GM23338 (cell line): ENCODE results near the gene CD9. TPM values are rescaled to one million over a fixed set of nuclear protein-coding genes. Genes with fewer than 3 reads are reported as not detected.
A peak's percentile ranks its signal among the peaks of the same experiment; 100 is the strongest.

Source experiments
- ATAC-seq: fragments of 200-7000 bp; cut with Tn5 transposase; 3 replicates; pipeline ENCODE4 v1.9.1; 2020
- DNase-seq: peaks from one replicate; pipeline ENCODE4 v3.0.0-alpha.2; 2015; ENCODE audit warnings: low spot score
- H2AFZ ChIP-seq: fragments of 200-600 bp; sonication (generic); 2 replicates; pipeline ENCODE4 v1.8.0; 2016; ENCODE audit warnings: antibody characterized with exemption, mild to moderate bottlenecking, moderate library complexity
- H3F3A ChIP-seq: fragments of 200-600 bp; sonication (generic); replicated peaks from 2 replicates; pipeline ENCODE4 v1.8.0; 2017; ENCODE audit warnings: antibody characterized with exemption, mixed run types, low read depth
- H3K27ac ChIP-seq: fragments of 200-600 bp; sonication (generic); 2 replicates; pipeline ENCODE4 v1.6.1; 2016; ENCODE audit warnings: low read depth
- H3K27me3 ChIP-seq: fragments of 200-600 bp; sonication (generic); 2 replicates; pipeline ENCODE4 v1.8.0; 2016; ENCODE audit warnings: mild to moderate bottlenecking, mixed run types, moderate library complexity; ENCODE audit not compliant: insufficient read depth
- H3K36me3 ChIP-seq: fragments of 200-600 bp; sonication (generic); 2 replicates; pipeline ENCODE4 v1.8.0; 2016; ENCODE audit warnings: mild to moderate bottlenecking; ENCODE audit not compliant: insufficient read depth
- H3K4me1 ChIP-seq: fragments of 200-600 bp; sonication (generic); 2 replicates; pipeline ENCODE4 v1.8.0; 2016; ENCODE audit warnings: mild to moderate bottlenecking, moderate library complexity; ENCODE audit not compliant: insufficient read depth
- H3K4me2 ChIP-seq: fragments of 200-600 bp; sonication (generic); 2 replicates; pipeline ENCODE4 v1.7.1; 2017; ENCODE audit warnings: mixed run types
- H3K4me3 ChIP-seq: fragments of 200-600 bp; sonication (generic); 2 replicates; pipeline ENCODE4 v1.6.1; 2016; ENCODE audit warnings: mixed run types
- H3K79me2 ChIP-seq: fragments of 200-600 bp; sonication (generic); replicated peaks from 2 replicates; pipeline ENCODE4 v1.8.0; 2017; ENCODE audit warnings: mild to moderate bottlenecking; ENCODE audit not compliant: insufficient read depth
- H3K9me2 ChIP-seq: fragments of 200-600 bp; sonication (generic); 2 replicates; pipeline ENCODE4 v1.8.0; 2017; ENCODE audit not compliant: insufficient read depth
- H4K20me1 ChIP-seq: fragments of 200-600 bp; sonication (generic); replicated peaks from 2 replicates; pipeline ENCODE4 v1.8.0; 2017; ENCODE audit warnings: mild to moderate bottlenecking; ENCODE audit not compliant: insufficient read depth
- H3K27ac Mint-ChIP-seq: 2 replicates; pipeline ENCODE4 v1.8.0; 2020; ENCODE audit warnings: inconsistent platforms, mild to moderate bottlenecking, moderate library complexity, mixed read lengths
- H3K27me3 Mint-ChIP-seq: 3 replicates; pipeline ENCODE4 v1.8.0; 2022; ENCODE audit warnings: low read depth, mild to moderate bottlenecking, moderate library complexity, mixed read lengths, inconsistent platforms; ENCODE audit not compliant: insufficient read depth, poor library complexity
- H3K36me3 Mint-ChIP-seq: 3 replicates; pipeline ENCODE4 v1.8.0; 2021; ENCODE audit warnings: low read depth, mild to moderate bottlenecking, inconsistent platforms, moderate library complexity, mixed read lengths
- H3K4me1 Mint-ChIP-seq: 3 replicates; pipeline ENCODE4 v1.8.0; 2020; ENCODE audit warnings: mild to moderate bottlenecking, inconsistent platforms, mixed read lengths
- H3K4me3 Mint-ChIP-seq: 3 replicates; pipeline ENCODE4 v1.8.0; 2021; ENCODE audit warnings: moderate library complexity, mild to moderate bottlenecking, inconsistent platforms, mixed read lengths
- H3K9me3 Mint-ChIP-seq: 3 replicates; pipeline ENCODE4 v1.8.0; 2020; ENCODE audit warnings: moderate library complexity, mild to moderate bottlenecking, inconsistent platforms, mixed read lengths
- CREB1 ChIP-seq: fragments of 250-450 bp; sonication (Bioruptor Pico); IDR thresholded peaks from 2 replicates; pipeline ENCODE4 v1.5.0; 2020; ENCODE audit warnings: low read depth, mild to moderate bottlenecking, moderate library complexity
- CTCF ChIP-seq, 2 experiments: fragments of 200-600 bp in 1 of 2; sonication (generic) in 1 of 2; conservative IDR thresholded peaks; 2 replicates each; pipeline versions ENCODE4 v1.5.1 to v1.6.1; 2016 to 2017; ENCODE audit warnings: antibody characterized with exemption in 2 of 2, low read depth in 2 of 2, mild to moderate bottlenecking in 2 of 2, moderate library complexity in 1 of 2
- EZH2 ChIP-seq: fragments of 200-600 bp; sonication (generic); IDR thresholded peaks from one replicate; pipeline ENCODE4 v1.8.0; 2017; ENCODE audit warnings: antibody characterized with exemption, mild to moderate bottlenecking, low read depth; ENCODE audit not compliant: unreplicated experiment
- JUNB ChIP-seq: IDR thresholded peaks from one replicate; pipeline ENCODE4 v1.6.1; 2016; ENCODE audit warnings: antibody characterized with exemption; ENCODE audit not compliant: unreplicated experiment
- NANOG ChIP-seq: IDR thresholded peaks from 2 replicates; pipeline ENCODE4 v1.6.1; 2016; ENCODE audit warnings: antibody characterized with exemption, borderline replicate concordance
- ZNF331 ChIP-seq: fragments of 250-450 bp; sonication (Bioruptor Pico); IDR thresholded peaks from 2 replicates; pipeline ENCODE4 v1.5.0; 2020; ENCODE audit warnings: low read depth, mild to moderate bottlenecking, moderate library complexity
- polyA plus RNA-seq: library from polyadenylated mRNA; unstranded; fragments of >200 nt; fragmentation: Nextera tagmentation; extraction: Ambion mirVana; gene quantifications from 2 replicates; pipeline ENCODE4 v1.2.1, GENCODE V29; 2016
- total RNA-seq: library from RNA; depleted of rRNA; stranded (reverse); fragments of >200 nt; shearing (Covaris generic); gene quantifications from 2 replicates; pipeline ENCODE4 v1.2.3, GENCODE V29; 2014
- TF ChIP-seq, protein P1 (sequence below): fragments of 250-450 bp; sonication (Bioruptor Pico); IDR thresholded peaks from 2 replicates; pipeline ENCODE4 v1.5.0; 2020; ENCODE audit warnings: mild to moderate bottlenecking, moderate library complexity
- TF ChIP-seq, protein P2 (sequence below): IDR thresholded peaks from one replicate; pipeline ENCODE4 v1.6.1; 2018; ENCODE audit warnings: antibody characterized with exemption; ENCODE audit not compliant: unreplicated experiment

Gene CD9
- total and polyA plus RNA-seq, 2 experiments from 2014 or later: 222 to 251 TPM

DNA sequence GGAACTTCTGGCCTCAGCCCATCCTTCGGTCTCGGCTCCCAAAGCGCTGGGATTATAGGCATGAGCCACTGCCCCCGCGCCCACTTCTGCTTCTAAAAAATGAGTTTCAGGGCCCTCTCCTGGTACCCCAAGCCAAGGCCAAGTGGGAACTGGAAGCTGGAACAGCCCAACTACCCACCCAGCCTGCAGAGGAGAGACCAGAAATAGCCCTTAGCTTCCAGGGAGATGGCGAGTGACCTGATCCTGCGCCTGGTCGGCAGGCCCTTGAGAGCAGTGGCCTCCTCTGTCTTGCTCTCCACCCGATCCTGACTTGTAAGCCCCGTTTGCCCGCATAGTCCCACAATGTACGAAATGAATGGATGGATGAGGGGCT, 79.0 kb downstream of the CD9 start (continued):
- TF ChIP-seq, protein P1, sequence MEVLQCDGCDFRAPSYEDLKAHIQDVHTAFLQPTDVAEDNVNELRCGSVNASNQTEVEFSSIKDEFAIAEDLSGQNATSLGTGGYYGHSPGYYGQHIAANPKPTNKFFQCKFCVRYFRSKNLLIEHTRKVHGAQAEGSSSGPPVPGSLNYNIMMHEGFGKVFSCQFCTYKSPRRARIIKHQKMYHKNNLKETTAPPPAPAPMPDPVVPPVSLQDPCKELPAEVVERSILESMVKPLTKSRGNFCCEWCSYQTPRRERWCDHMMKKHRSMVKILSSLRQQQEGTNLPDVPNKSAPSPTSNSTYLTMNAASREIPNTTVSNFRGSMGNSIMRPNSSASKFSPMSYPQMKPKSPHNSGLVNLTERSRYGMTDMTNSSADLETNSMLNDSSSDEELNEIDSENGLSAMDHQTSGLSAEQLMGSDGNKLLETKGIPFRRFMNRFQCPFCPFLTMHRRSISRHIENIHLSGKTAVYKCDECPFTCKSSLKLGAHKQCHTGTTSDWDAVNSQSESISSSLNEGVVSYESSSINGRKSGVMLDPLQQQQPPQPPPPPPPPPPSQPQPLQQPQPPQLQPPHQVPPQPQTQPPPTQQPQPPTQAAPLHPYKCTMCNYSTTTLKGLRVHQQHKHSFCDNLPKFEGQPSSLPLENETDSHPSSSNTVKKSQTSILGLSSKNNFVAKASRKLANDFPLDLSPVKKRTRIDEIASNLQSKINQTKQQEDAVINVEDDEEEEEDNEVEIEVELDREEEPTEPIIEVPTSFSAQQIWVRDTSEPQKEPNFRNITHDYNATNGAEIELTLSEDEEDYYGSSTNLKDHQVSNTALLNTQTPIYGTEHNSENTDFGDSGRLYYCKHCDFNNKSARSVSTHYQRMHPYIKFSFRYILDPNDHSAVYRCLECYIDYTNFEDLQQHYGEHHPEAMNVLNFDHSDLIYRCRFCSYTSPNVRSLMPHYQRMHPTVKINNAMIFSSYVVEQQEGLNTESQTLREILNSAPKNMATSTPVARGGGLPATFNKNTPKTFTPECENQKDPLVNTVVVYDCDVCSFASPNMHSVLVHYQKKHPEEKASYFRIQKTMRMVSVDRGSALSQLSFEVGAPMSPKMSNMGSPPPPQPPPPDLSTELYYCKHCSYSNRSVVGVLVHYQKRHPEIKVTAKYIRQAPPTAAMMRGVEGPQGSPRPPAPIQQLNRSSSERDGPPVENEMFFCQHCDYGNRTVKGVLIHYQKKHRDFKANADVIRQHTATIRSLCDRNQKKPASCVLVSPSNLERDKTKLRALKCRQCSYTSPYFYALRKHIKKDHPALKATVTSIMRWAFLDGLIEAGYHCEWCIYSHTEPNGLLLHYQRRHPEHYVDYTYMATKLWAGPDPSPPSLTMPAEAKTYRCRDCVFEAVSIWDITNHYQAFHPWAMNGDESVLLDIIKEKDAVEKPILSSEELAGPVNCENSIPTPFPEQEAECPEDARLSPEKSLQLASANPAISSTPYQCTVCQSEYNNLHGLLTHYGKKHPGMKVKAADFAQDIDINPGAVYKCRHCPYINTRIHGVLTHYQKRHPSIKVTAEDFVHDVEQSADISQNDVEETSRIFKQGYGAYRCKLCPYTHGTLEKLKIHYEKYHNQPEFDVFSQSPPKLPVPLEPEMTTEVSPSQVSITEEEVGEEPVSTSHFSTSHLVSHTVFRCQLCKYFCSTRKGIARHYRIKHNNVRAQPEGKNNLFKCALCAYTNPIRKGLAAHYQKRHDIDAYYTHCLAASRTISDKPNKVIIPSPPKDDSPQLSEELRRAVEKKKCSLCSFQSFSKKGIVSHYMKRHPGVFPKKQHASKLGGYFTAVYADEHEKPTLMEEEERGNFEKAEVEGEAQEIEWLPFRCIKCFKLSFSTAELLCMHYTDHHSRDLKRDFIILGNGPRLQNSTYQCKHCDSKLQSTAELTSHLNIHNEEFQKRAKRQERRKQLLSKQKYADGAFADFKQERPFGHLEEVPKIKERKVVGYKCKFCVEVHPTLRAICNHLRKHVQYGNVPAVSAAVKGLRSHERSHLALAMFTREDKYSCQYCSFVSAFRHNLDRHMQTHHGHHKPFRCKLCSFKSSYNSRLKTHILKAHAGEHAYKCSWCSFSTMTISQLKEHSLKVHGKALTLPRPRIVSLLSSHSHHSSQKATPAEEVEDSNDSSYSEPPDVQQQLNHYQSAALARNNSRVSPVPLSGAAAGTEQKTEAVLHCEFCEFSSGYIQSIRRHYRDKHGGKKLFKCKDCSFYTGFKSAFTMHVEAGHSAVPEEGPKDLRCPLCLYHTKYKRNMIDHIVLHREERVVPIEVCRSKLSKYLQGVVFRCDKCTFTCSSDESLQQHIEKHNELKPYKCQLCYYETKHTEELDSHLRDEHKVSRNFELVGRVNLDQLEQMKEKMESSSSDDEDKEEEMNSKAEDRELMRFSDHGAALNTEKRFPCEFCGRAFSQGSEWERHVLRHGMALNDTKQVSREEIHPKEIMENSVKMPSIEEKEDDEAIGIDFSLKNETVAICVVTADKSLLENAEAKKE: no peak
- no peak for TF ChIP-seq ZNF331 (CRISPR knock-in tag)
- TF ChIP-seq CREB1 (CRISPR knock-in tag): no peak

- Mint-ChIP-seq H3K36me3 (no peaks in the 10 kb centered on the region; the same call in 2 of the 3 replicates), H3K9me3 (no peaks in the 10 kb centered on the region), H3K27me3 (peaks cover 26% of the 10 kb centered on the region), H3K27ac (no peak overlapping the region), H3K4me3 (no peak overlapping the region), H3K4me1 (peaks cover 48% of the 10 kb centered on the region)
- Histone ChIP-seq H3K36me3 (no peaks in the 10 kb centered on the region), H3K4me2 (no peak overlapping the region), H3K27ac (no peak overlapping the region), H3K9me2 (no peaks in the 10 kb centered on the region), H2AFZ (0 out of 2 replicates have a peak overlapping the region, but pooled peaks have one; percentile 93), H3K4me1 (peaks cover 30% of the 10 kb centered on the region), H4K20me1 (no peaks in the 10 kb centered on the region), H3K27me3 (no peaks in the 10 kb centered on the region), H3K4me3 (no peak overlapping the region), H3K79me2 (no peaks in the 10 kb centered on the region), H3F3A (0 out of 2 replicates have a peak, but pooled peaks cover 7% of the 10 kb centered on the region)
- DNase-seq: no peak
- ATAC-seq: no peak
- no peak for TF ChIP-seq NANOG
- TF ChIP-seq, protein P2, sequence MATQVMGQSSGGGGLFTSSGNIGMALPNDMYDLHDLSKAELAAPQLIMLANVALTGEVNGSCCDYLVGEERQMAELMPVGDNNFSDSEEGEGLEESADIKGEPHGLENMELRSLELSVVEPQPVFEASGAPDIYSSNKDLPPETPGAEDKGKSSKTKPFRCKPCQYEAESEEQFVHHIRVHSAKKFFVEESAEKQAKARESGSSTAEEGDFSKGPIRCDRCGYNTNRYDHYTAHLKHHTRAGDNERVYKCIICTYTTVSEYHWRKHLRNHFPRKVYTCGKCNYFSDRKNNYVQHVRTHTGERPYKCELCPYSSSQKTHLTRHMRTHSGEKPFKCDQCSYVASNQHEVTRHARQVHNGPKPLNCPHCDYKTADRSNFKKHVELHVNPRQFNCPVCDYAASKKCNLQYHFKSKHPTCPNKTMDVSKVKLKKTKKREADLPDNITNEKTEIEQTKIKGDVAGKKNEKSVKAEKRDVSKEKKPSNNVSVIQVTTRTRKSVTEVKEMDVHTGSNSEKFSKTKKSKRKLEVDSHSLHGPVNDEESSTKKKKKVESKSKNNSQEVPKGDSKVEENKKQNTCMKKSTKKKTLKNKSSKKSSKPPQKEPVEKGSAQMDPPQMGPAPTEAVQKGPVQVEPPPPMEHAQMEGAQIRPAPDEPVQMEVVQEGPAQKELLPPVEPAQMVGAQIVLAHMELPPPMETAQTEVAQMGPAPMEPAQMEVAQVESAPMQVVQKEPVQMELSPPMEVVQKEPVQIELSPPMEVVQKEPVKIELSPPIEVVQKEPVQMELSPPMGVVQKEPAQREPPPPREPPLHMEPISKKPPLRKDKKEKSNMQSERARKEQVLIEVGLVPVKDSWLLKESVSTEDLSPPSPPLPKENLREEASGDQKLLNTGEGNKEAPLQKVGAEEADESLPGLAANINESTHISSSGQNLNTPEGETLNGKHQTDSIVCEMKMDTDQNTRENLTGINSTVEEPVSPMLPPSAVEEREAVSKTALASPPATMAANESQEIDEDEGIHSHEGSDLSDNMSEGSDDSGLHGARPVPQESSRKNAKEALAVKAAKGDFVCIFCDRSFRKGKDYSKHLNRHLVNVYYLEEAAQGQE: no peak
- no peak for TF ChIP-seq JUNB
- TF ChIP-seq CTCF (conservative IDR thresholded peaks at IDR 0.05; ENCODE audit: low read depth in 2 of 2): no peak
- TF ChIP-seq EZH2: no peak
Observed at GRCh38 chr12:6279631-6280030, 79.4 kb downstream of the CD9 start.
